ENCODE results near the gene TM4SF4. TPM values are rescaled to one million over a fixed set of nuclear protein-coding genes. Genes with fewer than 3 reads are reported as not detected.

The TM4SF4 gene
- total and polyA plus RNA-seq, 2 experiments from 2014 or later: 0.46 TPM; not detected in 1

DNA sequence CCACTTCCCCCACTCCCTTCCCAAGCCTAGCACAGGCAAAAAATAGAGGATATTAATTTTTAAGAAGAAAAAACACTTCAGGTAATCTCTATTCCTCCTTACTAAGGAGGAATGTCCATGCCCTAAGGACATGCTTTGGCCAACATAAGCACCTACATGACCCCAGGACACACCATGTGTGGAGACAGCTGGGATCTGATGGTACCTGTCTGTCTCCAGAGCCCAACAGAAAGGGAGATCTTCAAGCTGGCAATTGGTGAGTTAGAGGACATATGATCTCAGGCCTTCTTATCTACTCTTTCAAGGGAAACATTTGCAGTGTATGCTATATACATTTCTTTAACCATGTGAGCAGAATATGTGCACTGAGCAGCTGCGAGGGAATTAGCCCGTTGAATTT is 7.0 kb downstream of the TM4SF4 start:
- no peaks in the 10 kb centered on the region for H3K4me1 ChIP-seq (ENCODE audit: low read depth)
- DNase-seq (ENCODE audit: low read depth in 1 of 2, low spot score in 1 of 2): no peak
- H3K36me3 ChIP-seq: no peaks in the 10 kb centered on the region
- TF ChIP-seq, protein P1, sequence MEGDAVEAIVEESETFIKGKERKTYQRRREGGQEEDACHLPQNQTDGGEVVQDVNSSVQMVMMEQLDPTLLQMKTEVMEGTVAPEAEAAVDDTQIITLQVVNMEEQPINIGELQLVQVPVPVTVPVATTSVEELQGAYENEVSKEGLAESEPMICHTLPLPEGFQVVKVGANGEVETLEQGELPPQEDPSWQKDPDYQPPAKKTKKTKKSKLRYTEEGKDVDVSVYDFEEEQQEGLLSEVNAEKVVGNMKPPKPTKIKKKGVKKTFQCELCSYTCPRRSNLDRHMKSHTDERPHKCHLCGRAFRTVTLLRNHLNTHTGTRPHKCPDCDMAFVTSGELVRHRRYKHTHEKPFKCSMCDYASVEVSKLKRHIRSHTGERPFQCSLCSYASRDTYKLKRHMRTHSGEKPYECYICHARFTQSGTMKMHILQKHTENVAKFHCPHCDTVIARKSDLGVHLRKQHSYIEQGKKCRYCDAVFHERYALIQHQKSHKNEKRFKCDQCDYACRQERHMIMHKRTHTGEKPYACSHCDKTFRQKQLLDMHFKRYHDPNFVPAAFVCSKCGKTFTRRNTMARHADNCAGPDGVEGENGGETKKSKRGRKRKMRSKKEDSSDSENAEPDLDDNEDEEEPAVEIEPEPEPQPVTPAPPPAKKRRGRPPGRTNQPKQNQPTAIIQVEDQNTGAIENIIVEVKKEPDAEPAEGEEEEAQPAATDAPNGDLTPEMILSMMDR (IDR thresholded peaks at IDR 0.05; ENCODE audit: low read depth, low read length): no peak
- no peak overlapping the region for H3K4me3 ChIP-seq
- H3K9me3 ChIP-seq (ENCODE audit: low read depth): no peaks in the 10 kb centered on the region
- no peaks in the 10 kb centered on the region for H3K27me3 ChIP-seq
- no peak overlapping the region for H3K27ac ChIP-seq

DNA sequence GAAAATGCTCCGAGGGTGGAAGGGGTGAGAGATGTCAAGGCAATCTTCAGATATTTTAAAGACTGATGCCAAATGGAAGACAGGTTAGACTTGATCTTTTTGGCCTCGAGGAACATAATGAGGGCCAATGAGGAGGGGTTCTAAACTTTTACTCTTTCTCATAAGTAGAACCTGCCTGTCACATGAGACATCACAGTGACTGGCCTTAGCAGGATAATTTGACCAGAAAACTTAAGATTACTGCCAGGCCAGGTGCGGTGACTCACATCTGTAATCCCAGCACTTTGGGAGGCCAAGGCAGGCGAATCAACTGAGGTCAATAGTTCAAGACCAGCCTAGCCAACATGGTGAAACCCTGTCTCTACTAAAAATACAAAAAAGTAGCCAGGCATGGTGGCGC is 12.2 kb downstream of the TM4SF4 start:
- Histone ChIP-seq H3K27ac (no peak overlapping the region), H3K4me1 (ENCODE audit: low read depth) (no peaks in the 10 kb centered on the region), H3K4me3 (no peak overlapping the region), H3K9me3 (ENCODE audit: low read depth) (no peaks in the 10 kb centered on the region), H3K36me3 (no peaks in the 10 kb centered on the region), H3K27me3 (no peaks in the 10 kb centered on the region)
- TF ChIP-seq, protein P1 (IDR thresholded peaks at IDR 0.05; ENCODE audit: low read depth, low read length): no peak
- DNase-seq (ENCODE audit: low read depth in 1 of 2, low spot score in 1 of 2): no peak

DNA sequence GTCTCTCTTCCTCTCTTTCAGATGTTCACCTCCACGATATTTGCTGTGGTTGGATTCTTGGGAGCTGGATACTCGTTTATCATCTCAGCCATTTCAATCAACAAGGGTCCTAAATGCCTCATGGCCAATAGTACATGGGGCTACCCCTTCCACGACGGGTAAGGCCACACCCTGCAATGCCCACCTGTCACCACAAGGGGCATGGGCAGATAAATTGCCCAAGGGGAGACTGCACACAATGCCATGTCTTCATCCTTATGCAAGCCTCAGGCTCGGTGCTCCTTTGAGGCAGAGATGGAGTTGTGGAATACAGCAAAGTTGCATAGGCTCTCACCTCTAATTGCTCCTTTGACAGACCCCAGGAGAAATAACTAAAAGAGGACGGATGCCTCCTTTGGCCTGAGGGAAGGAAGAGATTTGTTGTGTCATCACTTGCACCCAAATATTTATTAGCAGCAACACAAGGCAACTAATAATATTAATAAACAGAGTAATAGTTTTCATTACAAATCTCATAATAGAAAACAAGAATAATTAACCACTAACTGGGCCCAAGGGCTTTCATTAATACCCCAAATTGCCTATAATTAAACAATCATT is 13.2 kb downstream of the TM4SF4 start:
- H3K9me3 ChIP-seq (ENCODE audit: low read depth): no peaks in the 10 kb centered on the region
- no peaks in the 10 kb centered on the region for H3K36me3 ChIP-seq
- TF ChIP-seq, protein P1 (IDR thresholded peaks at IDR 0.05; ENCODE audit: low read depth, low read length): peak; percentile 33
- DNase-seq (ENCODE audit: low read depth in 1 of 2, low spot score in 1 of 2): no peak
- no peaks in the 10 kb centered on the region for H3K4me1 ChIP-seq (ENCODE audit: low read depth)
- no peak overlapping the region for H3K4me3 ChIP-seq
- H3K27me3 ChIP-seq: no peaks in the 10 kb centered on the region
- H3K27ac ChIP-seq: no peak overlapping the region

DNA sequence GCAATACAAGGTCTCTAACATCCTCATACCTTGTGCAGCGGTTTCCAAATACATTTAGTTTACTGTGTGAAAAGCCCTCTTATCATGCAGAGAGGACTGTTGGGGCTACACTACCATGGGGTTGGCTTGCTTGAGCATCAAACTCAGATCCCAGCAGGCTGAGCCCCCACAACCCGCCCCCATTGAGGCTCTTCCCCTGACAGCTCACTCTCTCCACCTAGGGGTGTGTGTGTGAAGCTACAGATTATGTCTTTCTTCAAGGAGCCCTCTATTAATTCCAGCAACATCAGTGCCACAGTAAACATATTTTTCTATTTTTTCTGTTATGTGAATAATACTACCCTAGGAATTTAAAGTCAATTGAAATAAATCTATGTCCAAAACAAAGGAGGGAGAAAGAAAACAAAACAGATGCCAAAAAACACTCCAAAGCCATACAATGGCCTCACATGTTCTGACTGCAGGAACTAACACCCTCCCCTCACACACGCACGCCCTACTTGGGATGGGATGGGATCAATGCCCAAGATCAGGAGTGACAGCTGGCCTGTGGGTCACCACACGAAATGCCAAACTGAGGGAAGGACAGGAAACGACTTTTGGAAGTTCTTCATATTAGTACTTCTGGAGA is 14.7 kb downstream of the TM4SF4 start:
- TF ChIP-seq, protein P1 (IDR thresholded peaks at IDR 0.05; ENCODE audit: low read depth, low read length): peak; percentile 71
- Histone ChIP-seq H3K4me3 (no peak overlapping the region), H3K9me3 (ENCODE audit: low read depth) (no peaks in the 10 kb centered on the region), H3K27me3 (no peaks in the 10 kb centered on the region), H3K4me1 (ENCODE audit: low read depth) (no peaks in the 10 kb centered on the region), H3K36me3 (no peaks in the 10 kb centered on the region), H3K27ac (no peak overlapping the region)
- DNase-seq (ENCODE audit: low read depth in 1 of 2, low spot score in 1 of 2): peak; percentile 20 to 43

DNA sequence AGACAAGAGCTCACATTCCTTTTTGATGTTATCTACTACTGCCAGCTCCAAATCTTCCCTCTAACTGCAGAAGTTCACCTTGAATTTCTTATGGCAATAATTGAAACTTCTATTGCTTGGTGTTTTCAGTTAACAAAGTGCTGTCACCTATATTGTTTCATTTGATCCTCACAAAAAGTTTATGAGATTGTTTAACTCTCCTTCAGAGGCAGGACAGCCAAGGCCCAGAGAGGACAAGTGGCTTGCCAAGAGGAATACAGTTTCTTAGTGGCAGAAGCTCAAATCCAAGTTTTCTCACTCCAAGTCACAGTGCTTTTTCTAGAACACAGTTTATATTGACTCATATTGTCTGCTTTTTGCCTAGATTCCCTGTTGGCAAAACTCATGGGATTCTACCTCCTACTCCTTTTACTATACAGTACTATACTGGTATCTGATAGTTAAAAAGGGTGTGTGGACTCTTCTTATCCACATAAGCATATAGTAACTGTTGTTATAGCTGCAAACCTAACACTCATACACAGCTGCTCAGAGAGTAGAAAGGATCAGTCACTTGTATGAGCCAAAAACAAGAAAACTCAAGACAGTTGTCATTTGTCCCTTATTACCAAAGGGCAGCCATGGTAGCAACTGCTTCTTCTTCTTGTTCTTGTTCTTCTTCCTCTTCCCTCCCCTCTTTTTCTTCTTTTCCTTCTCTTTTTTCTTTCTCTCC is 15.9 kb downstream of the TM4SF4 start:
- H3K9me3 ChIP-seq (ENCODE audit: low read depth): no peaks in the 10 kb centered on the region
- DNase-seq (ENCODE audit: low read depth in 1 of 2, low spot score in 1 of 2): no peak
- TF ChIP-seq, protein P1 (IDR thresholded peaks at IDR 0.05; ENCODE audit: low read depth, low read length): no peak
- H3K27me3 ChIP-seq: no peaks in the 10 kb centered on the region
- H3K4me1 ChIP-seq (ENCODE audit: low read depth): no peaks in the 10 kb centered on the region
- no peak overlapping the region for H3K27ac ChIP-seq
- no peaks in the 10 kb centered on the region for H3K36me3 ChIP-seq
- H3K4me3 ChIP-seq: no peak overlapping the region

All from cardiac muscle cell (in vitro differentiated cells and primary cell).